ENCODE data around the gene SRR. TPM values are rescaled to one million over a fixed set of nuclear protein-coding genes. Genes with fewer than 3 reads are reported as not detected.

SRR gene
- polyA plus RNA-seq, 1 experiment, result 27.3 TPM

DNA sequence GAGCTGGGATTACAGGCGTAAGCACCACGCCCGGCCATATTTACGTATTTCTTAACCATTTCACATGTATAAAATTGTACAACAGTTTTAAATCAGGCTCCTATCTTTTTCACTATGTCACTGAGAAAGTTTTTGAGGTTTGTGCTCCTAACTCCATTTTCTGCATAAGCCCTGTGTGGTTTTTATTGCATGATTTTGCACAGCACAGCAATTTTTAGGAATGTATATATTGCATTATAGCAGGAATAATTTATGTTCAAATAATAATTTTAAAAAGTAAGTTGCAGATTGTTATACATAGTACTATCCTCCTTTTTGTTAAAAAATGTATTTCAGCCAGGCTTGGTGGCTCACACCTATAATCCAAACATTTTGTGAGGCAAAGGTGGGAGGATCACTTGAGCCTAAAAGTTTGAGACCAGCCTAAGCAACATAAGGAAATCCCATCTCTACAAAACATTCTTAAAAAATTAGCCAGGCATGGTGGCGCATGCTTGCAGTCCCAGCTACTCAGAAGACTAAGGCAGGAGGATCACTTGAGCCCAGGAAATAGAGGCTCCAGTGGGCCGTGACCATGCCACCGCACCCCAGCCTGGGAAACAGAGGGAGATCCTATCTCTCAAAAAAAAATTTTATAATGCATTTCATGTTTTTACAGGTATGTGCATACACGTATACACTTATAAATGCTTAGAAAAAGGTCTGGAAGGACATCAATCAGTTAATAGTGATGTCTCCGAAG is 26.1 kb upstream of the SRR start:
- POLR2A ChIA-PET, result interaction anchor here (0.7 kb wide), 1 partner anchor 50 kb away, joined by 3 read pairs; no protein-coding TSS in a partner anchor
- Histone ChIP-seq H3K27ac (ENCODE audit: low read depth, low read length) (no peak overlapping the region), H3K9me3 (ENCODE audit: control insufficient read depth, insufficient read depth, low read length) (no peaks in the 10 kb centered on the region), H3K27me3 (ENCODE audit: control insufficient read depth, insufficient read depth, low read length) (no peaks in the 10 kb centered on the region), H3K4me3 (ENCODE audit: low read depth, low read length) (no peak overlapping the region)
- no peak for DNase-seq (ENCODE audit: low read depth, low spot score)
- TF ChIP-seq, protein P1, sequence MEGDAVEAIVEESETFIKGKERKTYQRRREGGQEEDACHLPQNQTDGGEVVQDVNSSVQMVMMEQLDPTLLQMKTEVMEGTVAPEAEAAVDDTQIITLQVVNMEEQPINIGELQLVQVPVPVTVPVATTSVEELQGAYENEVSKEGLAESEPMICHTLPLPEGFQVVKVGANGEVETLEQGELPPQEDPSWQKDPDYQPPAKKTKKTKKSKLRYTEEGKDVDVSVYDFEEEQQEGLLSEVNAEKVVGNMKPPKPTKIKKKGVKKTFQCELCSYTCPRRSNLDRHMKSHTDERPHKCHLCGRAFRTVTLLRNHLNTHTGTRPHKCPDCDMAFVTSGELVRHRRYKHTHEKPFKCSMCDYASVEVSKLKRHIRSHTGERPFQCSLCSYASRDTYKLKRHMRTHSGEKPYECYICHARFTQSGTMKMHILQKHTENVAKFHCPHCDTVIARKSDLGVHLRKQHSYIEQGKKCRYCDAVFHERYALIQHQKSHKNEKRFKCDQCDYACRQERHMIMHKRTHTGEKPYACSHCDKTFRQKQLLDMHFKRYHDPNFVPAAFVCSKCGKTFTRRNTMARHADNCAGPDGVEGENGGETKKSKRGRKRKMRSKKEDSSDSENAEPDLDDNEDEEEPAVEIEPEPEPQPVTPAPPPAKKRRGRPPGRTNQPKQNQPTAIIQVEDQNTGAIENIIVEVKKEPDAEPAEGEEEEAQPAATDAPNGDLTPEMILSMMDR (IDR thresholded peaks at IDR 0.05; ENCODE audit: low read depth, low read length), result no peak
- CTCF ChIA-PET, result no interaction called here

- Histone ChIP-seq H3K4me3 (ENCODE audit: low read depth, low read length) (no peak overlapping the region), H3K9me3 (ENCODE audit: control insufficient read depth, insufficient read depth, low read length) (no peaks in the 10 kb centered on the region), H3K27ac (ENCODE audit: low read depth, low read length) (no peak overlapping the region), H3K27me3 (ENCODE audit: control insufficient read depth, insufficient read depth, low read length) (no peaks in the 10 kb centered on the region)
- POLR2A ChIA-PET, result no interaction called here
- TF ChIP-seq, protein P1 (IDR thresholded peaks at IDR 0.05; ENCODE audit: low read depth, low read length), result no peak
- CTCF ChIA-PET, result interaction anchor here (0.6 to 1.2 kb wide), 3 partner anchors 49 to 225 kb away, joined by 3 to 10 read pairs (median 6); no protein-coding TSS in a partner anchor
- no peak for DNase-seq (ENCODE audit: low read depth, low spot score)
Observed at GRCh38 chr17:2279707-2280106, 24.0 kb upstream of the SRR start.

- peak; percentile 74 for DNase-seq (ENCODE audit: low read depth, low spot score)
- Histone ChIP-seq H3K27me3 (ENCODE audit: control insufficient read depth, insufficient read depth, low read length) (no peaks in the 10 kb centered on the region), H3K27ac (ENCODE audit: low read depth, low read length) (peak overlapping the region; percentile 58), H3K9me3 (ENCODE audit: control insufficient read depth, insufficient read depth, low read length) (no peaks in the 10 kb centered on the region), H3K4me3 (ENCODE audit: low read depth, low read length) (no peak overlapping the region)
- TF ChIP-seq, protein P1 (IDR thresholded peaks at IDR 0.05; ENCODE audit: low read depth, low read length), result peak; percentile 64
- ChIA-PET CTCF (interaction anchor here (0.5 to 5.1 kb wide), 13 partner anchors 10 to 374 kb away, joined by 3 to 54 read pairs (median 4); partner anchors contain the start of gene HIC1), POLR2A (interaction anchor here (1.4 kb wide), 1 partner anchor 227 kb away, joined by 9 read pairs; the partner anchor contains the start of gene HIC1)
Observed at GRCh38 chr17:2282297-2282873, 21.4 kb upstream of the SRR start.

DNA sequence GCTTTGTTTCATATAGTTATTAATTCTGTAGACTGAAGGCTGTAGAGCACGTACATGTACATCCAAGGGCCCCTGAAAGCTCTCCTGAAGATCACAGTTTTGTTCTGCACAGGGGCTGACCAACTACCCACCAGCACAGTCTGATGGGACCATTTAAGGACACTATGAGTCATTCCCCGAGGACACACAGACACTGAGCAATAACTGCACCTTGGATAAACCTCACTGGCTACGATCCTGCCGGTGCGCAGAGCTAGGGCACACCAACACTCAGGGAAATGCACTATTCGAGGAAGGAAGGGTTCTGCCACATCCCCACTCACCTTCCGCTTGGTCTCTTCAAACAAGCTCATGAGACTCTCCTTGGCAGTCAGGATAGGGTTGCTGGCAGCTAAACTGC is 20.4 kb upstream of the SRR start:
- TF ChIP-seq, protein P1 (IDR thresholded peaks at IDR 0.05; ENCODE audit: low read depth, low read length), result no peak
- CTCF ChIA-PET, result interaction anchor here (0.9 to 5.1 kb wide), 9 partner anchors 9 to 375 kb away, joined by 3 to 54 read pairs (median 3); partner anchors contain the start of gene HIC1
- DNase-seq (ENCODE audit: low read depth, low spot score), result no peak
- Histone ChIP-seq H3K27me3 (ENCODE audit: control insufficient read depth, insufficient read depth, low read length) (no peaks in the 10 kb centered on the region), H3K27ac (ENCODE audit: low read depth, low read length) (no peak overlapping the region), H3K4me3 (ENCODE audit: low read depth, low read length) (no peak overlapping the region), H3K9me3 (ENCODE audit: control insufficient read depth, insufficient read depth, low read length) (no peaks in the 10 kb centered on the region)
- POLR2A ChIA-PET, result interaction anchor here (1.2 to 1.4 kb wide), 2 partner anchors 38 to 228 kb away, joined by 3 to 9 read pairs; partner anchors contain the start of gene HIC1
